ENCODE measurements around the gene MICAL3. TPM values are rescaled to one million over a fixed set of nuclear protein-coding genes. Genes with fewer than 3 reads are reported as not detected.

The MICAL3 gene
- total and polyA plus RNA-seq, 2 of the 8 experiments (the other 6 are each of a cell fraction or from before 2014, with no cell fraction given) = 8.3 to 41.8 TPM

DNA sequence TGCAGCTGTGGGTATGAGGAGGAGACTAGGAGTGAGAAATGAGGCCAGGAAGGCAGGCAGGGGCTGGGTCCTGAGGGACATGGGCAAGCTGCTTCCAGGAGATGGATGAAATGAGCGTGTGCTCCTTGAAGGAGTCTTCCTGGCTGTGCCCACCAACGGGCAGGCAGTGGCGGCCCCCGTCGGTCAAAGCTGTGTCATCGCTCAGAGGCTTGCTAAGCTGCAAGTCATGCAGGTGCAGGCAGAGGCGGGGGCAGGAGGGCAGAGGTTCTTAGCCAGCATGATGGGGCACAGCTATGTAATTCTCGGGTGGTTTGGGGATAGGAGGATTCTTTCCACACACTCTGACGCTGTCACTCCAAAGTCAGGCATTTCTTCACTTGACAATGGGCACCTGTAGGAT is 40.9 kb upstream of the MICAL3 start:
- Histone ChIP-seq H3K4ac (replicated peaks; ENCODE audit: insufficient read length, low read depth, low read length) (no peak overlapping the region), H2BK20ac (ENCODE audit: low read length) (no peak overlapping the region), H3K4me1 (replicated peaks in 1 of 4; ENCODE audit: control insufficient read depth in 3 of 4, insufficient read depth in 4 of 4, low read length in 3 of 4) (peaks cover 0 to 3% (median 0%) of the 10 kb centered on the region in 4 experiments; a peak in 2 of 7 replicates), H3K79me1 (ENCODE audit: low read depth, low read length) (no peaks in the 10 kb centered on the region), H2BK15ac (ENCODE audit: low read length) (no peak overlapping the region), H4K91ac (replicated peaks; ENCODE audit: insufficient read length, low read length) (no peak overlapping the region), H3K23ac (ENCODE audit: insufficient read length) (no peak overlapping the region), H3K36me3 (ENCODE audit: control insufficient read depth in 2 of 4, insufficient read depth in 4 of 4, low read length in 3 of 4) (no peaks in the 10 kb centered on the region), H4K20me1 (replicated peaks in 1 of 2; ENCODE audit: control insufficient read depth in 1 of 2, insufficient read depth in 2 of 2, low read length in 2 of 2) (no peaks in the 10 kb centered on the region), H2BK120ac (replicated peaks; ENCODE audit: low read depth, low read length) (no peak overlapping the region), H3K23me2 (ENCODE audit: low read depth, low read length) (no peaks in the 10 kb centered on the region), H2AFZ (ENCODE audit: low read length) (no peak overlapping the region), H2BK12ac (ENCODE audit: low read depth, low read length) (no peak overlapping the region), H3K9me3 (ENCODE audit: insufficient read depth in 2 of 2, low read depth in 1 of 2, low read length in 1 of 2) (no peaks in the 10 kb centered on the region), H3K18ac (ENCODE audit: extremely low read depth, low read length) (no peak overlapping the region), H2AK5ac (ENCODE audit: low read depth, low read length) (no peak overlapping the region), H3K27me3 (replicated peaks in 1 of 4; ENCODE audit: control insufficient read depth in 3 of 4, extremely low read depth in 1 of 4, insufficient read depth in 3 of 4, low read length in 3 of 4) (peaks cover 0 to 2% (median 0%) of the 10 kb centered on the region in 4 experiments; a peak in 2 of 7 replicates), H3K27ac (ENCODE audit: low read depth, low read length) (no peak overlapping the region), H2BK5ac (ENCODE audit: low read depth, low read length) (no peak overlapping the region), H3K4me2 (ENCODE audit: insufficient read depth in 1 of 2, low read depth in 2 of 2, low read length in 2 of 2) (no peak overlapping the region), H4K5ac (ENCODE audit: insufficient read length, low read depth, low read length) (no peak overlapping the region), H3K14ac (ENCODE audit: insufficient read length) (no peak overlapping the region), H3K9ac (replicated peaks in 1 of 4; ENCODE audit: extremely low read depth in 1 of 4, low read depth in 3 of 4, low read length in 3 of 4) (no peak overlapping the region), H3K56ac (replicated peaks; ENCODE audit: insufficient read length, low read depth, low read length) (no peak overlapping the region), H3K4me3 (ENCODE audit: extremely low read depth in 1 of 4, insufficient read depth in 2 of 4, low read depth in 3 of 4, low read length in 4 of 4) (no peak overlapping the region), H3K79me2 (ENCODE audit: control insufficient read depth in 1 of 2, insufficient read depth in 2 of 2, low read length in 2 of 2) (no peaks in the 10 kb centered on the region), H4K8ac (ENCODE audit: extremely low read depth, insufficient read depth, low read length) (no peak overlapping the region)
- POLR2A ChIA-PET (ENCODE audit: partially characterized antibody) = no interaction called here
- WGBS, 2 experiments (ENCODE audit: extremely low coverage in 1 of 2, insufficient coverage in 1 of 2, insufficient read length in 1 of 2, insufficient replicate concordance in 2 of 2, low coverage in 1 of 2, low lambda C conversion rate in 2 of 2, missing lambda C conversion rate in 1 of 2) = 74% methylated on average over 9 of the region's 9 CpGs; no CpG with 5 or more reads in 1 of the 2 experiments
- CTCF ChIA-PET (ENCODE audit: partially characterized antibody) = interaction anchor here (0.9 to 8.0 kb wide), 8 partner anchors 9 to 235 kb away, joined by 3 to 70 read pairs (median 6); partner anchors contain the start of gene PEX26
- no peak for FAIRE-seq
- TF ChIP-seq RAD21 (IDR thresholded peaks at IDR 0.05 in 1 of 2, conservative IDR thresholded peaks at IDR 0.05 in 1 of 2; ENCODE audit: low read depth in 2 of 2, low read length in 2 of 2) (peak; percentile 57 to 59), BACH1 (IDR thresholded peaks at IDR 0.05; ENCODE audit: low read length) (peak; percentile 63), POU5F1 (IDR thresholded peaks at IDR 0.05; ENCODE audit: low read depth, low read length) (no peak), BRCA1 (IDR thresholded peaks at IDR 0.05; ENCODE audit: low read depth, low read length) (no peak), KDM1A (IDR thresholded peaks at IDR 0.05; ENCODE audit: borderline replicate concordance, low read length) (no peak)
- TF ChIP-seq, protein P1, sequence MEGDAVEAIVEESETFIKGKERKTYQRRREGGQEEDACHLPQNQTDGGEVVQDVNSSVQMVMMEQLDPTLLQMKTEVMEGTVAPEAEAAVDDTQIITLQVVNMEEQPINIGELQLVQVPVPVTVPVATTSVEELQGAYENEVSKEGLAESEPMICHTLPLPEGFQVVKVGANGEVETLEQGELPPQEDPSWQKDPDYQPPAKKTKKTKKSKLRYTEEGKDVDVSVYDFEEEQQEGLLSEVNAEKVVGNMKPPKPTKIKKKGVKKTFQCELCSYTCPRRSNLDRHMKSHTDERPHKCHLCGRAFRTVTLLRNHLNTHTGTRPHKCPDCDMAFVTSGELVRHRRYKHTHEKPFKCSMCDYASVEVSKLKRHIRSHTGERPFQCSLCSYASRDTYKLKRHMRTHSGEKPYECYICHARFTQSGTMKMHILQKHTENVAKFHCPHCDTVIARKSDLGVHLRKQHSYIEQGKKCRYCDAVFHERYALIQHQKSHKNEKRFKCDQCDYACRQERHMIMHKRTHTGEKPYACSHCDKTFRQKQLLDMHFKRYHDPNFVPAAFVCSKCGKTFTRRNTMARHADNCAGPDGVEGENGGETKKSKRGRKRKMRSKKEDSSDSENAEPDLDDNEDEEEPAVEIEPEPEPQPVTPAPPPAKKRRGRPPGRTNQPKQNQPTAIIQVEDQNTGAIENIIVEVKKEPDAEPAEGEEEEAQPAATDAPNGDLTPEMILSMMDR (IDR thresholded peaks at IDR 0.05; ENCODE audit: control extremely low read depth in 1 of 3, insufficient read depth in 1 of 3, low read depth in 1 of 3, low read length in 3 of 3) = peak; percentile 38 to 47 (median 46); a peak in 3 of 4 replicates
- peak in 1 of 2 experiments; percentile 61 for DNase-seq (ENCODE audit: low read depth in 1 of 2, low spot score in 2 of 2)
